NOMO-1 treated with dmso at 0.1 percent for 144 hours (cell line): ENCODE results near the gene MMP2.

ENCODE experiments used
- DNase-seq: peaks from one replicate; lab custom pipeline; 2025; ENCODE audit not compliant: unreplicated experiment; lab: John Stamatoyannopoulos, UW

MMP2 gene

GRCh38 chr16:55491691-55492090 lies 12.7 kb downstream of the MMP2 start:
- no peak for DNase-seq

GRCh38 chr16:55492756-55493380 lies 13.9 kb downstream of the MMP2 start:
- DNase-seq, result no peak

DNA sequence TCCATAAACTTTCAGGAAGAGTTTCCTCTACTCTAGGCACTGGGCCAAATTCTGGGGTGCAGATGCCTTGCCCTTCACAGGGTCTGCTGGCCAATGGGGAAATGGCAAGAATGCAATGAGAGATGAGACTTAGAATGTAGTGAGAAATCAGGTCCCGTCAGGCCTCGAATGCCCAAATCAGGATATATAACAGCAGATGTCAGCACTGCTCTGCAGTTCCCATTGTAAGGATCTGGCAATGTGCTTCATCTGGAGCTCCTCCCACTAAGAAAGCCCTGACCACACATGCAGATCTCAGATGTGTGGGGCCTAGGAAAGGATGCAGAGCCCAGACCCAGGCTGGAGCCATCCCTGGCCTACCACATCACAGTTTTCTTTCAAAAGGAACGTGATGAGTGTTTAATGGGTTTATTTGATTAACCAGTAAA lies 16.0 kb downstream of the MMP2 start:
- peak; percentile 3 for DNase-seq

GRCh38 chr16:55495616-55496289 lies 16.8 kb downstream of the MMP2 start:
- DNase-seq, result no peak

GRCh38 chr16:55496509-55497145 lies 17.6 kb downstream of the MMP2 start:
- no peak for DNase-seq

GRCh38 chr16:55497558-55497957 lies 18.6 kb downstream of the MMP2 start:
- DNase-seq, result no peak

GRCh38 chr16:55498101-55498500 lies 19.1 kb downstream of the MMP2 start:
- DNase-seq, result no peak

GRCh38 chr16:55499281-55499680 lies 20.3 kb downstream of the MMP2 start:
- no peak for DNase-seq

DNA sequence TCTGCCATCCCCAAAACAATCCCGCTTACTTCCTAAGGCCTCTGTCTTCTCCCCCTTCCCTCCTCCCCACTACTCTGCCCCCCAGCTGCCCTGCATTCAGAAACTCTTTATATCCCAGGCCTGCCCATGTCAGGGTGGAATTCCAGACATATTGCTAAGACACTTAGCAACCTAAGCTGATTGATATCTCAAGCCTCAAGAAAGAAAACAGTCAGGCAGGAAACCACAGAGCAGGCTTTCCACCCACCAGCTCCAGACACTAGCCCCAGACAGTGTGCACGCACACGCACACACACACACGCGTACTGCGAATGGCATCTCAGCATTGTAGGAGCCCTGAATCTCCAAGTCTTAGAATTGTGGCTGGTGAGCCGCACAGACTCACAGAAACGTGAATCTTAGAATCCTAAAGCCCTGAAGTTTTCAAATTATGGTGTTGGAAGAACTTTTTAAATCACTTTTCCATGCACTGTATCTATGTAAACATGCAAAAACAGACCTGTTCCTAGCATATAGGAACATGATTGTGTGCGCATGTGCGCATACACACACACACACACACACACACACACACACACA lies 21.0 kb downstream of the MMP2 start:
- DNase-seq, result no peak

- no peak for DNase-seq
These were observed 21.6 kb downstream of the MMP2 start for GRCh38 chr16:55500530-55501011.

- DNase-seq, result no peak
These were observed 22.7 kb downstream of the MMP2 start for GRCh38 chr16:55501549-55502322.

DNA sequence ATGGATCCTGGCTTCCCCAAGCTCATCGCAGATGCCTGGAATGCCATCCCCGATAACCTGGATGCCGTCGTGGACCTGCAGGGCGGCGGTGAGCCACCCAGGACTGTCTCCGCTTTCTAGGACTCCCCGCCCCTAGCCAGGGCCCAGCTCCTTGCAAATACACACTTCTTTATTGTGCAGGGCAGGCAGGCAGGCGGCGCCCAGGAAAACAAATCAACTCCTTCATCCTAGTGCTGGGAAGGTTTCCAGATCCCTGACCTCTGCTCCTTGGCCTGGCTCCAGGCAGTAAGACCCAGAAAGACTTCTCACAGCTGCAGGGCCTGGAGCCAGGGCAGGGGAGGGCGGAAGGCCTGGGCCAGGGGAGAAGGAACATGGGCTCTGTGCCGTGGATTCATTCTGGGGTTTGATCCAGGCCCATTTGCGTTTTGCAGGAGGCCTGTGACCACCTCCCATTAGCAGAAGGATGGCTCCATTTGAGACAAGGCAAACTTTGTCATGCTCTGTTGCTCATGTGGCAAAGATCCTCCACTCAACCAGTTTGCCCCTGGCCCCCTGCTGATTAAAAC lies 23.9 kb downstream of the MMP2 start:
- no peak for DNase-seq

GRCh38 chr16:55503726-55504550 lies 24.9 kb downstream of the MMP2 start:
- DNase-seq, result no peak

- DNase-seq, result no peak
These were observed 26.5 kb downstream of the MMP2 start for GRCh38 chr16:55505333-55506015.

GRCh38 chr16:55506083-55506482 lies 27.1 kb downstream of the MMP2 start:
- no peak for DNase-seq

- no peak for DNase-seq
These were observed 27.7 kb downstream of the MMP2 start for GRCh38 chr16:55506708-55507107.

DNA sequence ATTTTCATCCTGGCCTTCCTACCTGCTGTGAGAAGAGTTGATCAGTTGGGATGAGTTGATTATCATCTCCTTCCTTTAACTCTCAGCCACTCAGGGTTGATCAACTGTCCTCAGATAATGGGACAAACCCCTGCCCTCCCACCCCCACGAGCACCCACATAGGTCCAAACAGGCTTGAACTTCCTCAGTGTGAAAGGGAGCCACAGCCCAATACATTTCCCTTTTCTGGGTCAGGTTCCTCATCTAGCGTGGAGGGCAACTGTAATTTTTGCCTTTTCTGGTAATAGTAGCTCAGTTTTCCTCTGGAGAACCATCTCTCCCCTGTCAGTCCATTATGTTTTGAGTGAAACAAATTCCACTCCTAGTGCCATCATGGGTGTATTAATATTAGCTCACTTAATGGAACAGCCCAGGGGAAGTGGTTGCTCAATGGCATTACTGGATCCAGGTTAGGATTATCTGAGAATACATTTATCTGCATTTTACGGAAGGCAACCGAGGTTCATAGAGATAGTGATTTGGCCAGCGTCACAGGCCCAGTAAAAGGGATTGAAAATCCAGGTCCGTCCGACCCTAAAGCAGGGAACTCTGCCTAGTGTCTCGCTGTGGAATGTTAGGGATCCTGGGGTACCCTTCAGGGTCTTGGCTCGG lies 29.4 kb downstream of the MMP2 start:
- peak; percentile 22 for DNase-seq

GRCh38 chr16:55508941-55509931 lies 30.2 kb downstream of the MMP2 start, which contains the start of gene LPCAT2:
Gene LPCAT2, plus strand, starts transcription at chr16:55509072. Its CDS starts 110 bp downstream, at chr16:55509182.
- peak; percentile 74 for DNase-seq
